Loucy (cell line): ENCODE measurements around the gene ITGA8.

ENCODE experiments used
- EZH2phosphoT487 ChIP-seq: fragments of 200-600 bp; IDR thresholded peaks from 2 replicates; pipeline ENCODE4 v1.6.1; 2018; ENCODE audit warnings: antibody characterized with exemption, mild to moderate bottlenecking, moderate library complexity, borderline replicate concordance
- TF ChIP-seq, protein P1 (sequence below): fragments of 200-600 bp; sonication (generic); conservative IDR thresholded peaks from 2 replicates; pipeline ENCODE4 v1.5.1; 2014; ENCODE audit warnings: mild to moderate bottlenecking, antibody characterized with exemption, low read length

DNA sequence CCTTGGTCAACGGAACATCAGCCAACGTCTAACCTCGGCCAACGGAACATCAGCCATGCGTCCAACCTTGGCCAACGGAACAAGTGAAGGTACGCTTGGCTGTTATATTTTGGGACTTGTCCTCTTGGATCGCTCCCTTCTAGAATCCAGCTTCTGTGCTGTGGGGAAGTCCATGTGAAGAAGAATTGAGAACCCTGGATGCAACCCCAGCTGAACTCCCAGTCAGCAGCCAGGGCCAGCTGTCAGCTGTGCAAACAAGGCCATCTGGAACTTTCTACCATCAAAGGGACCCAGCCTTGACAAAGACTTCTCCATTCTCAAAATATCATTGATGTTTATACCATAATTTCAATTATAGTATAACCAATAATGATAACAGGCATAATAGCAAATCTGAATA lies 43.3 kb upstream of the ITGA8 start:
- no peak for TF ChIP-seq EZH2phosphoT487
- TF ChIP-seq, protein P1, sequence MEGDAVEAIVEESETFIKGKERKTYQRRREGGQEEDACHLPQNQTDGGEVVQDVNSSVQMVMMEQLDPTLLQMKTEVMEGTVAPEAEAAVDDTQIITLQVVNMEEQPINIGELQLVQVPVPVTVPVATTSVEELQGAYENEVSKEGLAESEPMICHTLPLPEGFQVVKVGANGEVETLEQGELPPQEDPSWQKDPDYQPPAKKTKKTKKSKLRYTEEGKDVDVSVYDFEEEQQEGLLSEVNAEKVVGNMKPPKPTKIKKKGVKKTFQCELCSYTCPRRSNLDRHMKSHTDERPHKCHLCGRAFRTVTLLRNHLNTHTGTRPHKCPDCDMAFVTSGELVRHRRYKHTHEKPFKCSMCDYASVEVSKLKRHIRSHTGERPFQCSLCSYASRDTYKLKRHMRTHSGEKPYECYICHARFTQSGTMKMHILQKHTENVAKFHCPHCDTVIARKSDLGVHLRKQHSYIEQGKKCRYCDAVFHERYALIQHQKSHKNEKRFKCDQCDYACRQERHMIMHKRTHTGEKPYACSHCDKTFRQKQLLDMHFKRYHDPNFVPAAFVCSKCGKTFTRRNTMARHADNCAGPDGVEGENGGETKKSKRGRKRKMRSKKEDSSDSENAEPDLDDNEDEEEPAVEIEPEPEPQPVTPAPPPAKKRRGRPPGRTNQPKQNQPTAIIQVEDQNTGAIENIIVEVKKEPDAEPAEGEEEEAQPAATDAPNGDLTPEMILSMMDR, result no peak
